Panc1 (cell line): ENCODE measurements around the gene STIL. TPM values are rescaled to one million over a fixed set of nuclear protein-coding genes. Genes with fewer than 3 reads are reported as not detected.

Source experiments
- ATAC-seq: fragments of 200-7000 bp; cut with Tn5 transposase; 2 replicates; pipeline ENCODE4 v1.9.1; 2020; ENCODE audit warnings: mild to moderate bottlenecking, moderate library complexity
- BruUV-seq: library from RNA; stranded (reverse); fragments of 400-500 nt; replicated peaks from 2 replicates; lab custom pipeline; 2021; lab: Mats Ljungman, UMichigan
- CTCF ChIA-PET: fragments of 300-600 bp; sonication (Branson Sonifier 250); formaldehyde crosslinking; loops from one replicate; lab custom pipeline; 2022; ENCODE audit warnings: antibody characterized with exemption; lab: Charles Lee
- POLR2A ChIA-PET: fragments of 300-600 bp; sonication (Branson Sonifier 250); formaldehyde crosslinking; loops from one replicate; lab custom pipeline; 2022; ENCODE audit warnings: antibody characterized with exemption; lab: Charles Lee
- DNase-seq: peaks from one replicate; pipeline ENCODE4 v3.0.0-alpha.2; 2010; ENCODE audit warnings: low read depth, low spot score
- H3K27ac ChIP-seq: 2 replicates; pipeline ENCODE4 v1.5.1; 2011; ENCODE audit warnings: mild to moderate bottlenecking, low read length, inconsistent platforms
- H3K27me3 ChIP-seq: fragments of 200-500 bp; sonication (Bioruptor generic); 2 replicates; pipeline ENCODE4 v1.6.0; 2014; ENCODE audit warnings: low read length, inconsistent platforms; ENCODE audit not compliant: control insufficient read depth, insufficient read depth
- H3K36me3 ChIP-seq: fragments of 200-500 bp; sonication (Bioruptor generic); 2 replicates; pipeline ENCODE4 v1.5.1; 2014; ENCODE audit warnings: inconsistent platforms, mild to moderate bottlenecking, low read length, moderate library complexity; ENCODE audit not compliant: control insufficient read depth, insufficient read depth
- H3K4me1 ChIP-seq: 2 replicates; pipeline ENCODE4 v1.5.1; 2011; ENCODE audit warnings: inconsistent platforms, mild to moderate bottlenecking, low read length, moderate library complexity; ENCODE audit not compliant: control insufficient read depth, insufficient read depth
- H3K4me3 ChIP-seq, 2 experiments: 2 replicates each; pipeline ENCODE4 v1.5.1; 2011 to 2012; ENCODE audit warnings: low read depth in 2 of 2, low read length in 2 of 2, mild to moderate bottlenecking in 2 of 2, inconsistent platforms in 1 of 2, moderate library complexity in 1 of 2
- H3K9me3 ChIP-seq: fragments of 200-500 bp; sonication (Bioruptor generic); 2 replicates; pipeline ENCODE4 v1.5.1; 2014; ENCODE audit warnings: low read depth, mild to moderate bottlenecking, inconsistent platforms, low read length, moderate library complexity; ENCODE audit not compliant: control insufficient read depth, insufficient read depth
- CTCF ChIP-seq: fragments of 450-650 bp; IDR thresholded peaks from 2 replicates; pipeline ENCODE4 v1.5.1; 2017; ENCODE audit warnings: mild to moderate bottlenecking
- POLR2AphosphoS5 ChIP-seq: IDR thresholded peaks from 2 replicates; pipeline ENCODE4 v1.6.1; 2012; ENCODE audit warnings: mild to moderate bottlenecking, low read depth, low read length, moderate library complexity
- REST ChIP-seq, 2 experiments: IDR thresholded peaks; 2 replicates each; pipeline ENCODE4 v1.6.1; 2011 to 2012; ENCODE audit warnings: low read depth in 2 of 2, control low read depth in 1 of 2, low read length in 1 of 2, mild to moderate bottlenecking in 1 of 2, moderate library complexity in 1 of 2; ENCODE audit not compliant: insufficient read depth in 1 of 2
- SIN3A ChIP-seq: IDR thresholded peaks from 2 replicates; pipeline ENCODE4 v1.6.1; 2012; ENCODE audit warnings: low read depth, mild to moderate bottlenecking, low read length, moderate library complexity, borderline replicate concordance; ENCODE audit not compliant: insufficient read depth
- TCF7L2 ChIP-seq: IDR thresholded peaks from 2 replicates; pipeline ENCODE4 v1.6.1; 2011; ENCODE audit warnings: mild to moderate bottlenecking, low read depth, low read length, inconsistent platforms
- in situ Hi-C: cut with HindIII; loops from 2 replicates; pipeline ENCODE4 v1.10.0; 2016; ENCODE audit warnings: low sequenced_read_pairs, low pct_unique_long_range_greater_than_20kb
- intact Hi-C: fragments of 100-400 bp; cut with micrococcal nuclease; formaldehyde crosslinking; loops from one replicate; pipeline ENCODE4 v1.10.0; 2022; ENCODE audit not compliant: unreplicated experiment
- total RNA-seq: library from RNA; stranded (reverse); gene quantifications from one replicate; pipeline ENCODE4 v1.2.1, GENCODE V29; 2021; ENCODE audit not compliant: unreplicated experiment

STIL gene
- total RNA-seq, 1 experiment from 2014 or later = 31.6 TPM

GRCh38 chr1:47224676-47225399 lies 89.1 kb downstream of the STIL start:
- Histone ChIP-seq H3K4me3 (peak overlapping the region; percentile 13 to 14; a peak in 2 of 4 replicates), H3K4me1 (0 out of 2 replicates have a peak, but pooled peaks cover 2% of the 10 kb centered on the region), H3K27me3 (peaks cover 19% of the 10 kb centered on the region), H3K36me3 (no peaks in the 10 kb centered on the region), H3K9me3 (no peaks in the 10 kb centered on the region), H3K27ac (no peak overlapping the region)
- ATAC-seq (peak; percentile 15; the same call in 1 of the 2 replicates), DNase-seq (no peak)
- no peak for TF ChIP-seq SIN3A
- no peak for TF ChIP-seq POLR2AphosphoS5
- TF ChIP-seq CTCF = no peak
- no peak for TF ChIP-seq REST (IDR thresholded peaks at IDR 0.05; ENCODE audit: insufficient read depth in 1 of 2, low read depth in 2 of 2, low read length in 1 of 2)
- TF ChIP-seq TCF7L2 = no peak
- POLR2A ChIA-PET = no interaction called here
- in situ Hi-C loops = no loop called here
- CTCF ChIA-PET = no interaction called here
- intact Hi-C loops = no loop called here
- no TSS peak for BruUV-seq

- ChIA-PET POLR2A (no interaction called here), CTCF (no interaction called here)
- Histone ChIP-seq H3K36me3 (no peaks in the 10 kb centered on the region), H3K4me1 (0 out of 2 replicates have a peak, but pooled peaks cover 2% of the 10 kb centered on the region), H3K27ac (no peak overlapping the region), H3K9me3 (no peaks in the 10 kb centered on the region), H3K4me3 (no peak overlapping the region), H3K27me3 (peaks cover 15% of the 10 kb centered on the region; the same call in 1 of the 2 replicates)
- no peak for ATAC-seq
- DNase-seq = no peak
- intact Hi-C loops = no loop called here
- TF ChIP-seq POLR2AphosphoS5 (no peak), SIN3A (no peak), CTCF (no peak), REST (IDR thresholded peaks at IDR 0.05; ENCODE audit: insufficient read depth in 1 of 2, low read depth in 2 of 2, low read length in 1 of 2) (no peak), TCF7L2 (no peak)
- BruUV-seq = no TSS peak
- in situ Hi-C loops = no loop called here
These were observed 89.8 kb downstream of the STIL start for GRCh38 chr1:47223921-47224675.
